NK-92 treated with Interleukin-12 subunit alpha and Interleukin-12 subunit beta, amount 100 ng/mL, for 24 hours (cell line): ENCODE data around the gene ZIC1.

Source experiments
- DNase-seq: peaks from one replicate; lab custom pipeline; 2025; lab: John Stamatoyannopoulos, UW

ZIC1 gene

DNA sequence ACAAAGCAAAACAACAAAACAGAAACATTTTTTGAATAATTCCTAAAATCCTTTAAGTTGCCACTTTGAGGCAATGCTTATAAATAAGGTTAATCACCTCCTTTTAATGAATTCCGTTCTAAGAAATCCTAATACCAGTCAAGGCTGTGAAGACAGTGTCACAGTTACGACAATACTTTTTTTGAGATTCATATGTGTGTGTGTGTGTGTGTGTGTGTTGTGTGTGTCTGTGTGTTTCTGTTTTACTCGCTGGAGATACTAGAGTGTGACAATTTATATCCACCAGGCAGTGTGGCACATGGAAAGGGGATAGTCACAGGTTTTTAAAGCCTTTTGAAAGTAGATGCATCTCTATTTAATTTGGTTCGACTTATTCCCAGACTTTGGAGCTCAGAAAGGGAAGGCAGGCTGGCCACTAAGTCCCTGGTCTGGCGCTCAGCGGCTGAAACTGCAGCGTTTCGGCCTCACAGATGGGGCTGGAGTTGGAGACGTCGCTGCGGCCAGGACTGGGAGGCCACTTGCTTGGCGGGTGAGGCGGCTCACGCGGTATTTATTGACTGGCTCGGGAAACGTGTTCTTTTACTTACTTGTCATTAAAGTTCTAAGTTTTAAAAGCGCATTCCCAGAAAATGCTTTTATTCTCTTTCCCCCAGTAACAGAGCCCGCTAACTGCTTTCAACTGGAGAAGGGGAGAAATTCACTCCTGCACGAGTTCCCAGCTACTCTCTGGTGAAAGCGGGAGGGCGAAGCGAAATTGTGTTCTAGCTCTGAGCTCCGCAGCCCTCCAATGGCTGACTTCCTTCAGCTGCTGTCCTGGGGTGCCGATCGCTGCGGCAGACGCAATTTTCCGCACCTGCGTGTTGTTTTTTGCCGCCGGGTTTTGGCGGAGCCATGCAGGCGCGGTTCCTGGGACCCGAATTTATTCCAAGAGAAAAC, 13.7 kb downstream of the ZIC1 start:
- no peak for DNase-seq

DNA sequence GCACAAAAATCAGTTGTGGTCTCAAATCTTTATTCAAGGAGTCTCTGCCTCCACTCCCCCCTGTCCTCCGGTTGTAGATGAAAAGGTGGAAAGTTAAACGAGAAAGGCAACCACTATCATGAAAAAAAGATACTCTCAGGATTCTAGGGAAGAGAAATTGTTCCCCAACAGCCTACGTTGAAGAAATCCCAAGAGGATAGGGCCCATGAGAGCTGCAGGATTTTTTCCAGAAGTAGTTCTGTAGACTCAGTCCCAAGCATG, 14.3 kb downstream of the ZIC1 start:
- no peak for DNase-seq

DNA sequence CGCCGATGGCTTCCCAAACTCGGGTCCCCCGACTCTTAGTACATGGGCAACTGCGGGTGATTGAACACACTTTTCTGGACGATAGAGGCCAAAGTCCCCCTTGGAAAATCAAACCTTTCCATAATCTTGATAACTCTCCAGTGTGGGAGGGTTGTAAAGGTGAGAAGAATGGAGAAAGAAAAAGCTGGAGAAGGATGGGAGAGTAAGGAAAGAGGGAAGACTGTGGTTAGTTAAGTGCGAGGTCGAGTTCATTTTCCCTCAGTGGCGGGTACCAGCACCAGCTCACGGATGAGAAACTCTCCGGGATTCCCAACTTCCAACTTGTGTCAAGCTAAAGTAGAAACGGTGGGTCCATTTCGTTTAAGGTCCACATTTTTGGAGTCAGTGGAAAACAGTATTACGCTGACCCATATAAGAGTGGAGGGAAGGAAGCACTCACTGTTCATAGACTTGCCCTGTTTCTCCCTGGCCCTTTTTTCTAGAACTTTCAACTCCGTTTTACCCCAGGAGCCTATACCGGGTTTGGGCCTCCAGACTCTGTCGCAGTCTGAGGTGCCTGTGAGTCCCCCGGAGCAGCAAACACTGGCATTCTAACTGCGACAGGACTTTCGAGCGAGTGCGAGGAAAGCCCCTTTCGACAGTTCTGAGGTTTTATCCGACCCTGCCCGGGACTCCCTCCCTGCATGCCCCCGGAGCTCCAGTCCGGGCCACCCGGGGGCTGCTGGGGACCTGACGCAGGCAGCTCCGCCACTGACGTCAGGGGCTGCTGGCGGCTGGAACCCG, 14.8 kb downstream of the ZIC1 start:
- no peak for DNase-seq

DNA sequence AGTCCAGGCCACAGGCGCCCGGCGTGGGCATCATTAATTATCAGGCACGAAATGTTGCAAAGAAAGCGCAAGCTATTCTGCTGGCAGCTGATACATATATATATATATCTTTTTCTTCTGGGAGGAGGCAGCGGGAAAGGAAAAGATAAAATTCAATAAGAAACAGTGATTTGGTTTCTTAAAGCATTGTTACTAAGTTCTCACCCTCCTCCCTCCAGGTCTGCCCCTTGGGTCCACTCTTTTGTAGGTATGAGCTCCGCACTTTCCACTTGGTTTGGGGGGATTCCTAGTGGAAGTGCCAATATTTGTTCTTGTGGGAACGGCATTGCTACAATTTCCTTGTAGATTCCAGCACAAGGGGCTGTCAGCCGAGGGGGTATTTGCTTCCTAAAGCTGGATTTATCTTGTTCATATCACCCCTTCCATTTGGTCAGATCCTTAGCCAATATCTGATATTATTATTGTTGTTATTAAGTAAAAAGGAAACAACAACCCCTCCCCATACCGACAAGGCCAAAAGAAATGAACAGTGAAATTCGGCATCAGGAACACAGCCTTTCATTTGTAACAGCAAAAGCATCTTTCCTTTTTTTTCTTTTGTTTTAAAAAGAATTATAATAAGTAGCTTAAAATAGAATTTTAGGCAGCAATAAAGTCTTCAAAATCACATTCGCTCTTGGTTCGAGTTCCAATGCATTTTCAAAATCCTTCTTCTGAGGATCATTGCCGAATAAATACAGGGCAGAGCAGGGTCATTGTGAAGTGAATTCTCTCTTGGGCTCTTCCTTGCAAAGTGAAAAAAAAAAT, 15.6 kb downstream of the ZIC1 start:
- DNase-seq, result no peak

DNA sequence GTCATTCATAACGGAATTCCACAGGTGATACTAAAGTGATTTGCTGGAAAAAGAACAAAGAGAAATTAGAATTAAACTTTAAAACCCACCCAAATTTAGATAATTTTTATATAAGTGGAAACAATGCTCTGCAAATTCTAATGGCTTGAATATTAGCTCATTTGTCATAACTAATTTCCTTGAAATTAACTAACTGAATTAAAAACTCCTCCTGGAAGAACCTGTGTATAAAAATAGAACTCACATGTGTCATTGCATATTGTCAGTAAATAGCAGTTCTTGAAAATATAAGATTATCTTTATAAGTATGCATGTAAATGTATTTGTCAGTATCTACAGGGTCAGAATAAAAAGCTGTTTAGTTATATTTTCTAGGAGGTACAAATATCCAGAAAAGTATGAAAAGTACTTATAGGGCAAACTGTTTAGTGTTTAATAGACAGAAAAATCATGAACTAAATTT, 16.3 kb downstream of the ZIC1 start:
- no peak for DNase-seq

DNA sequence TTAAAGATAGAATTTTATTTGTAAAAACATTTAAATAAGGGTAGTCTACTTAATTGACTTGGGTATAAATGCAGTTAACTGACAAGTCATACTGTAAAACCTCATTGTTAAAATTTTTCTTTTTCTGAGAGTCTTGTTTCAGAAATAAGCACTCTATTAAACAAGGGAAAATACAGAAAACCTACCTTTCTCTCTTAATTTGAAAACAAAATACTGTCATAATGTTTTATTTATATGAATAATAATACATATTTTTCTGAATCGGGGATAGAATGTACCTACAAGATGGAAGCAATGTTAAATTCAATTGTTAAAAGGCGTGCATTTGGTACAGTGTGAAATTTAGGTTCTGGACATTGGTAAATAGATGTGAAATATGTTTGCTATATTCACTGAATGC, 17.8 kb downstream of the ZIC1 start:
- DNase-seq, result no peak

DNA sequence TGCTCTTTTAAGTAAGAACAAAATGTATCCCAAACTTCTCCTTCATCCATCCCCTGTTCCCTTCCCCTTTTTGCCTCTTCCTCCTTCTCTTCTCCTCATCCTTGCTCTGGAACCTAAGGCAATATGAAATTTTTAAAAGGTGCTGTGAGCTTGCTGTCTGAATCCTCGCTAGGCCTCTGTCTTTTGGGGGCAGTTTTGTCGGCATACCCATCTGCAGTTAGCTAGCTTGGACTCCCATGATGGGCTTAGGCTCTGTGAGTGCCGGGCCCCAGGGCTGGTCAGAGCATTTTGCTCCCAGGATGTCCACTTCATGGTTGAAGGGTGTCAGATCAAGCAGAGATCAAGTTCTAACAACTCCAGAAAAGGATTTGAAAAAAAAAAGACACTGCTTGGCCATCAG, 18.6 kb downstream of the ZIC1 start:
- DNase-seq, result no peak

DNA sequence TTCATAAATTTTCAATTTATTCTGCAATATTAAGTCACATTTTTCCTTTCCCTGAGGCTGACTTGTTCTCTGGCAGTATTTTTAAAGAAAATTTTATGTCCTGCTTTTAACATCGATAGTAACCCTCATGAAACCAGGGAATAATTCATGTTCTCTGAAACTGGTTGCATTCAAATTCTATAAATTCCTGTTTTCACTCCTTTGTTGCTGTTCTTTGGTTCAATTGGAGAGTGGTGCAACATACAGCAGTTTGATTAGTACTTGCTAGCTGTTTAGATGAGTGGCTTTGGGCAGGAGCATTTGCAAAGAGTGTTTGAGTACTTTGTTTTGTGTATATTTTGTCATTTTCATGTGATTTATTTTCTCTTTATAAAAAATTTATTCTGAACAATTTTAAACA, 19.2 kb downstream of the ZIC1 start:
- no peak for DNase-seq

DNA sequence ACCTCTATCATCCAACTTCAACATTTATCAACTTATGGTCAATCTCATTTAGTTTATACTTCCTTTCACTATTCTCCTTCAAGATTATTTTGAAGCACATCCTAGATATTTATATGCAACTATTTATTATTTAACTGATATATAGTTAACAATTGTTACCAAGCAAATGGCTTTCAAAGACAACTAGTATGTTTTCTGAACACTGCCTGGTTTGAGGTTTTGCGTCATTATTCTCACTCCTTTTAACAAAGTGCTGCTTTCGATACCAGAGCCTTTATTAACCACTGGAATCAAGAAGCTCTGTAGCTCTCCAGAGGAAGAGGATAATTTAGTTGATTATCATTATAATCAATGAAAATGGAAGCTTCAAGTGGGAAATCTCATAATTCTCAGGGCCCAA, 19.6 kb downstream of the ZIC1 start:
- no peak for DNase-seq

DNA sequence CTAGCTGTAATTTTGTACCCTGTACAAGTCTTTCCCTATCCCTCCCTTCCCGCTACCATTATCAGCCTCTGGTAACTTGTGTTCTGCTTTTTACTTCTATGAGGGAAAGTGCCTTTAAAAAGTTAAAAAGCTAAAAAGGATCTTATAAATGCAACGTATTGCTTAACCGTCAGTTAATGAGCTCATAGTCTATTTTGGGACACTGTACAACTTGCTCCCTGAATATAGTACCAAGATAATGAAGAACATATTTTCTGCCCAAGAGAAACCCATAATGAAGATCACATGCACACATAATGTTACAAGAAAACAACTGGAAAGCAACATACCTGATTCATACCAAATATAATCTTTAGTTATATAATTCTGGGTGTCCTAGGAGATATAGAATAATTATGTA, 22.6 kb downstream of the ZIC1 start:
- no peak for DNase-seq

DNA sequence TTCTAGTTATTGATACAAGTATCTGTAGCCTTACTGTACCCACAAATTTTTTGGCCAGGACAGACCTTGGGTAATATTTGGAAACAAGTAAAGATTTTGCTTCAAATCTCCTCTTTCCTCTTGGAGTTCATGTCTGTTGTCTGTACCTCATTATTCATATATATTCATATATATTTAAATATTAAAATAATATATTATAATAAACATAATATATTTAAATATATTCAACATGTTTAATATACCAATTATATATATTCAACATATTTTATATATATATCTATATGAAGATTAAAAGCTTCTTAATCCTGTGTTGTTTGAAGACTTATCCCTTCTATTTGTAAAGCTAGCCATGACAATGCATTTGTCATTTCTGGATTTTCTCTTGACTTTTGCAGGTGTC, 38.1 kb downstream of the ZIC1 start:
- DNase-seq, result no peak

DNA sequence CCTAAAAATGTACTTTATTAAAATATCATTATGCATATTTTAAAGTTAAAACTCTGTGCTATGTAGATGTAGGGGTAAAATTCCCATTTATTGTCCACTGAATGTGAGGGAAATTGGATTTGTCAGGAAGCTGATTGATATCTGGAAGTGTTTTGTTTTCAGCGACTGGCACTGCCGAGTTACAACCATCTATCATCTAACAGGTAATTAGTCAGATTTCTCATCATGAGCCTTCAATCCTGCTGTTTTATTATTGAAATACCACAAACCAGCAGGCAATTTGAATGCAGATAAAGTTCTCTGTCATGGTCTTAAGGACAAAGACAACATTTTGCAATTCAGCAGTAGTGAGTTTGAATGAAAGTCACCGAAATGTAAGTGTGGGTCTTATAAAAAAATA, 40.5 kb downstream of the ZIC1 start:
- no peak for DNase-seq

DNA sequence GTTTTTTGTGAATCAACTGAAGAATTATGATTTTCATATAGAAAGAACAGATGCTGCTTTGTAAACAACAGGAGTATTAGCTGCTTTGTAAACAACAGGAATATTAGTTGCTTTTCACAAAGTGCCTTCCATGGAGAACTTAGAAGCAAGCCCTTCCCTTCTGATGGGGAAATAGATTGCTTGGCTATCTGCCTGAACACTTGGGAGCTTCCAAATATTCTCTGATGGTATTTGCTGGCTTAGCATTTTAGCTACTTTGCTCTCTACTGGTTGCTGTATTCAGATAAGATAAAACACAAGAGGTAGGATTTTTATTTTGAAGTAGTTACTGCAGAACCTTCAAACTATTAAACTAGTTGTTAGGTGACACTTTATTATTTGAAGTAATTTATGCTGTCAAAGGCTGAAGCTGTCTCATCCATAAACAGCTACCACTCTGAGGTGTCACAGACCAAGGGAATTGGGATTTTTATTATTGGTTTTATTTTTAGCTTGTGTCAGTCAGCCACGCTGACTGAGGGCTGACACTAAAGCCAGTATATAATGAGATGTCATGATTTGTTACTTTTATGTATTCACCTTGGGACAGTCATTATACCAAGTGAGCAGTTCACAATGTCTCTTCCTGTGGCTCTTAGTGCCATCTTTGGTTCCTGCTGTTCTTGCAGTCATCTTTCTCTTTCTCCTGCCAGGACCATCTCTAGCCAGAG, 50.0 kb downstream of the ZIC1 start:
- DNase-seq, result no peak

DNA sequence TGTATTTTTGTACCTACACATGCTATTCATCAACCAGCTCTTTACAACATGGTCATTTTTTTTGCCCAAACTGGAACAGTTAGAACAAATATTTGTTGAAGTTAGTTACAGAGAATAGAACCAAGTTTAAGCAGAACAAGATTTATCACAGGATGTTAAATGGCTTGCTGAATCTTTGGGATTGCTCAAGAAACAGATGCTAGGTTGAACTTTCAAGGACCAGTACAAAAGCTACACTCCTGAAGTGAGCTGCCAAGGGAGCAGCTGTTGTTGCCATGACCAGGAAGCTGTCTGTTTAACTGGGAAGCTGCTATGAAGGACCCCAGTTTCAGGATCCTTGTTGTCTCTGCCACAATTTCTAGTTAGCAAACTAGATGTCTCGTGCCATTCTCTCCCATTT, 53.7 kb downstream of the ZIC1 start:
- DNase-seq, result no peak
